ENCODE measurements around the gene WDR93. TPM values are rescaled to one million over a fixed set of nuclear protein-coding genes. Genes with fewer than 3 reads are reported as not detected.

WDR93 gene
- total RNA-seq, 1 donor, result 0.09 TPM

GRCh38 chr15:89667706-89667960, 23.0 kb upstream of the WDR93 start:
- TF ChIP-seq, protein P1, sequence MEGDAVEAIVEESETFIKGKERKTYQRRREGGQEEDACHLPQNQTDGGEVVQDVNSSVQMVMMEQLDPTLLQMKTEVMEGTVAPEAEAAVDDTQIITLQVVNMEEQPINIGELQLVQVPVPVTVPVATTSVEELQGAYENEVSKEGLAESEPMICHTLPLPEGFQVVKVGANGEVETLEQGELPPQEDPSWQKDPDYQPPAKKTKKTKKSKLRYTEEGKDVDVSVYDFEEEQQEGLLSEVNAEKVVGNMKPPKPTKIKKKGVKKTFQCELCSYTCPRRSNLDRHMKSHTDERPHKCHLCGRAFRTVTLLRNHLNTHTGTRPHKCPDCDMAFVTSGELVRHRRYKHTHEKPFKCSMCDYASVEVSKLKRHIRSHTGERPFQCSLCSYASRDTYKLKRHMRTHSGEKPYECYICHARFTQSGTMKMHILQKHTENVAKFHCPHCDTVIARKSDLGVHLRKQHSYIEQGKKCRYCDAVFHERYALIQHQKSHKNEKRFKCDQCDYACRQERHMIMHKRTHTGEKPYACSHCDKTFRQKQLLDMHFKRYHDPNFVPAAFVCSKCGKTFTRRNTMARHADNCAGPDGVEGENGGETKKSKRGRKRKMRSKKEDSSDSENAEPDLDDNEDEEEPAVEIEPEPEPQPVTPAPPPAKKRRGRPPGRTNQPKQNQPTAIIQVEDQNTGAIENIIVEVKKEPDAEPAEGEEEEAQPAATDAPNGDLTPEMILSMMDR (IDR thresholded peaks at IDR 0.05; ENCODE audit: insufficient read depth, low read length), result no peak
- no peak for DNase-seq (ENCODE audit: low read depth)
- no peak overlapping the region for H3K4me3 ChIP-seq (ENCODE audit: low read depth, low read length)

DNA sequence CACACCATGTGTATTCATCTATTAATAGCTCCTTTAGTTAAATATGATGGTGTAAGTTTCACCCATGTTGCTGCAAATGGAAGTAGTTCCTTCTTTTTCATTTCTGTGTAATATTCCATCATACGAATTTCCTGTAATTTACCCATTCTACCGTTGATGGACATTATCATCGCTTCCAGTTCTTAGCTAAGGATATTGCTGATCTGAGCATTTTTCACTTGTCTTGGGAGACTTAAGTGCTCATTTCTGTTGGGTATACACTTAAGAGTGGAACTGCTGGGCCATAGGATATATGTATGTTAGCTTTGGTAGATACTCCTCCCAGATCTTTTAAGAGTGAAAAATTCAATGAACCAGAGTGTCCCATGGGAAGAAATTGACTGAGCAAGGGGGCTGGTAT, 22.4 kb upstream of the WDR93 start:
- no peak overlapping the region for H3K4me3 ChIP-seq (ENCODE audit: low read depth, low read length)
- no peak for DNase-seq (ENCODE audit: low read depth)
- TF ChIP-seq, protein P1 (IDR thresholded peaks at IDR 0.05; ENCODE audit: insufficient read depth, low read length), result no peak

- H3K4me3 ChIP-seq (ENCODE audit: low read depth, low read length), result no peak overlapping the region
- TF ChIP-seq, protein P1 (IDR thresholded peaks at IDR 0.05; ENCODE audit: insufficient read depth, low read length), result no peak
- DNase-seq (ENCODE audit: low read depth), result no peak
These were observed 21.2 kb upstream of the WDR93 start for GRCh38 chr15:89669309-89669865.

DNA sequence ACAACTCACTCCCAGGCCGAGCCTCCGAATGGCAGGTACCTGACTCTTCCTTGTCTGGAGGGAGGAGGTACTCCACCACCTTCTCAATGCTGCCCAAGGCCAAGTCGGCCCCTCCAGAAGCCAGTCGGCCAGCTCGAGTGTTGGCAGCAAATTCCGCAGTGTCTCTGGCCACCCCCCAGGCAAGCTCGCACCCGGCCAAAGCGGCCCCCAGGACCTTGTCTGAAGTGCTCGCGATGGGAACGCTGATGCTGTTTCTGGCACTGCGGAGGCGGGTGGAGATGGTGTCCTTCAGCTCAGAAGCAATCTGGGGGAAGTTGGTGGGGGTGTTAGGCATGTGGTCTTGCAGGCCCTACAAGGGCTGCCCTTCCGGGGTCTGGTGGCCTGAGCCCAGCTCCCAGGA, 20.7 kb upstream of the WDR93 start:
- TF ChIP-seq, protein P1 (IDR thresholded peaks at IDR 0.05; ENCODE audit: insufficient read depth, low read length), result no peak
- no peak for DNase-seq (ENCODE audit: low read depth)
- no peak overlapping the region for H3K4me3 ChIP-seq (ENCODE audit: low read depth, low read length)

DNA sequence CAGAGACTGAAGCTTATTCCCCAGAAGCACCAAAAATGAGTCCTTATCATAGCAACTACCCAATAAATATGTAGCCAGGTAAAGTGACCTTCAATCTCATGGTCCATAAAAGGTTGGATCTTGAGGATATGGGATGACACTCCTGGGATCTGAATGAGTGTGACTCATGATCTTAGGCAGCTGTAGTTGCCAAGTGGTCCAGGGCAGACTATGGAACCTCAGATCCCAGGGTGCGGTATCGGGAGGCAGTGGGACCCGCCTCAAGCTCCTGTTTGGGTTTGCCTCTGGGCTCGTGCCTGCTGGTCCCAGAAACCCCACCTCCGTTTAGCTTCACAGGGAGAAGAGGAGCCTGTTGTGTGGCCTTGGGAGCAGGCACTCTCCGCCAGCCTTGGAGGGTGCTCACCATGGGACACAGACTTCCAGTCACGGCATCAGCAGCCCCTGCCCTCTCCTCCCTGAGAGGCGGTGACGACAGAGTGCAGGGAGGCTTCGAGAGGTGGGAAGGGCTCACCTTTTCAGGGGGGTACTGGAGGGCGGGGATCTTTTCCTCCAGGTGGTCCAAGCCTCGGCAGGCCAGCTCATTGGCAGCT, 19.5 kb upstream of the WDR93 start:
- no peak for DNase-seq (ENCODE audit: low read depth)
- TF ChIP-seq, protein P1 (IDR thresholded peaks at IDR 0.05; ENCODE audit: insufficient read depth, low read length), result no peak
- no peak overlapping the region for H3K4me3 ChIP-seq (ENCODE audit: low read depth, low read length)

DNA sequence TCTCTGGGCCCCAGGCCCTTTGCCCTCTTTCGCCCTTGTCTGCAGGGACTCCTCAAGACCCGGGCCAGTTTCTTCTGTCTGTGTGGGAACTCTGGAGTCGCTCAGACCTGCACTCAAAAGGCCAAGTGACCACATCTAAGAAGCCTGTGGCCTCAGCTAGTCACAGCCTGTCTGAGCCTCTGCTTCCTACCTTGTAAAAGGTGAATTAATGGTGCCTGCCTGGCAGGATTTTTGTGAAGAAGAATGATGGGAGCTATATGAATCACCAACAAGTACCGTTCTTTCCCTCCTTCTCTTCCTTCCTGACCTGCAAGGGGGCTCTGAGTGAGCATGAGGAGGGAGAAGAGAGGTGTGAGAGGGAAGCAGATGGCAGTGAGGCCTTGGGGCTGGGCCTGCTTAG, 18.9 kb upstream of the WDR93 start:
- TF ChIP-seq, protein P1 (IDR thresholded peaks at IDR 0.05; ENCODE audit: insufficient read depth, low read length), result no peak
- no peak overlapping the region for H3K4me3 ChIP-seq (ENCODE audit: low read depth, low read length)
- DNase-seq (ENCODE audit: low read depth), result no peak
